IMR-90 (cell line): Measurements from ENCODE around the gene C7. TPM values are rescaled to one million over a fixed set of nuclear protein-coding genes. Genes with fewer than 3 reads are reported as not detected.

ENCODE experiments used
- ATAC-seq: fragments of 200-7000 bp; cut with Tn5 transposase; 2 replicates; pipeline ENCODE4 v1.9.1; 2020; ENCODE audit warnings: low read depth, mild to moderate bottlenecking, moderate library complexity
- BruUV-seq: library from RNA; stranded (reverse); fragments of 400-500 nt; replicated peaks from 2 replicates; lab custom pipeline; 2021; lab: Mats Ljungman, UMichigan
- CTCF ChIA-PET: fragments of 300-600 bp; formaldehyde crosslinking; extraction: SDS; loops from one replicate; lab custom pipeline; 2021; ENCODE audit warnings: antibody characterized with exemption; lab: Yijun Ruan, JAX
- POLR2A ChIA-PET: fragments of 300-600 bp; sonication (Branson Sonifier 250); formaldehyde crosslinking; loops from one replicate; lab custom pipeline; 2022; ENCODE audit warnings: antibody characterized with exemption; ENCODE audit not compliant: unreplicated experiment; lab: Charles Lee
- DNase-seq: peaks from one replicate; pipeline ENCODE4 v3.0.0; 2013
- H2AFZ ChIP-seq: replicated peaks from 2 replicates; pipeline ENCODE3; 2013; ENCODE audit warnings: low read length, mild to moderate bottlenecking; ENCODE audit not compliant: poor library complexity
- H2AK5ac ChIP-seq: 2 replicates; pipeline ENCODE4 v1.6.1; 2013; ENCODE audit warnings: low read depth, low read length, inconsistent platforms
- H2AK9ac ChIP-seq: replicated peaks from 2 replicates; pipeline ENCODE3; 2013; ENCODE audit warnings: mild to moderate bottlenecking, low read depth, low read length, moderate library complexity; ENCODE audit not compliant: poor library complexity
- H2BK120ac ChIP-seq: 2 replicates; pipeline ENCODE4 v1.6.1; 2013; ENCODE audit warnings: low read depth, low read length, inconsistent platforms
- H2BK15ac ChIP-seq: 3 replicates; pipeline ENCODE4 v1.6.1; 2013; ENCODE audit warnings: low read depth, low read length, inconsistent platforms
- H2BK20ac ChIP-seq: 2 replicates; pipeline ENCODE4 v1.6.1; 2013; ENCODE audit warnings: low read depth, mild to moderate bottlenecking, inconsistent platforms, low read length, moderate library complexity
- H2BK5ac ChIP-seq: 2 replicates; pipeline ENCODE4 v1.6.1; 2013; ENCODE audit warnings: mild to moderate bottlenecking, low read depth, low read length, inconsistent platforms; ENCODE audit not compliant: poor library complexity, severe bottlenecking
- H3K14ac ChIP-seq: replicated peaks from 2 replicates; pipeline ENCODE4 v1.6.1; 2013; ENCODE audit warnings: low read depth, low read length, inconsistent platforms
- H3K18ac ChIP-seq: 2 replicates; pipeline ENCODE4 v1.6.1; 2013; ENCODE audit warnings: low read depth, low read length, control low read depth
- H3K23ac ChIP-seq: 2 replicates; pipeline ENCODE4 v1.6.1; 2013; ENCODE audit warnings: low read depth, low read length, inconsistent platforms
- H3K27ac ChIP-seq: 2 replicates; pipeline ENCODE4 v1.5.1; 2013; ENCODE audit warnings: mild to moderate bottlenecking, control low read depth, low read length; ENCODE audit not compliant: insufficient read depth
- H3K27me3 ChIP-seq: 2 replicates; pipeline ENCODE4 v1.6.1; 2013; ENCODE audit warnings: low read length; ENCODE audit not compliant: control insufficient read depth, insufficient read depth
- H3K36me3 ChIP-seq: 2 replicates; pipeline ENCODE4 v1.6.1; 2013; ENCODE audit warnings: low read length, mixed read lengths; ENCODE audit not compliant: control insufficient read depth, insufficient read depth
- H3K4ac ChIP-seq: 2 replicates; pipeline ENCODE4 v1.6.1; 2013; ENCODE audit warnings: low read depth, low read length, inconsistent platforms
- H3K4me1 ChIP-seq: 2 replicates; pipeline ENCODE4 v1.6.1; 2013; ENCODE audit warnings: low read length, mixed read lengths; ENCODE audit not compliant: control insufficient read depth, insufficient read depth
- H3K4me2 ChIP-seq: 2 replicates; pipeline ENCODE4 v1.6.1; 2013; ENCODE audit warnings: low read depth, mild to moderate bottlenecking, control low read depth, low read length, moderate library complexity
- H3K4me3 ChIP-seq: 2 replicates; pipeline ENCODE4 v1.5.1; 2013; ENCODE audit warnings: low read depth, mild to moderate bottlenecking, control low read depth, low read length, moderate library complexity; ENCODE audit not compliant: insufficient read depth
- H3K56ac ChIP-seq: 2 replicates; pipeline ENCODE4 v1.6.1; 2013; ENCODE audit warnings: low read length, inconsistent platforms; ENCODE audit not compliant: insufficient read depth; ENCODE audit errors: extremely low read depth
- H3K79me1 ChIP-seq, 2 experiments: 2 replicates each; pipeline ENCODE4 v1.6.1; 2013; ENCODE audit warnings: low read length in 2 of 2, inconsistent platforms in 1 of 2, low read depth in 1 of 2
- H3K9ac ChIP-seq: 2 replicates; pipeline ENCODE4 v1.6.1; 2013; ENCODE audit warnings: low read depth, low read length, control low read depth
- H3K9me1 ChIP-seq: 2 replicates; pipeline ENCODE4 v1.6.1; 2013; ENCODE audit warnings: low read length, inconsistent platforms; ENCODE audit not compliant: insufficient read depth
- H3K9me3 ChIP-seq: 2 replicates; pipeline ENCODE4 v1.6.1; 2013; ENCODE audit warnings: low read length; ENCODE audit not compliant: control insufficient read depth, insufficient read depth
- H4K20me1 ChIP-seq: 2 replicates; pipeline ENCODE4 v1.6.1; 2013; ENCODE audit warnings: low read length, inconsistent platforms; ENCODE audit not compliant: insufficient read depth
- H4K5ac ChIP-seq: 2 replicates; pipeline ENCODE4 v1.6.1; 2013; ENCODE audit warnings: mild to moderate bottlenecking, low read depth, low read length, control low read depth
- H4K8ac ChIP-seq, 2 experiments: 2 replicates each; pipeline ENCODE4 v1.6.1; 2013; ENCODE audit warnings: low read depth in 2 of 2, low read length in 2 of 2, control low read depth in 1 of 2, inconsistent platforms in 1 of 2
- H4K91ac ChIP-seq: 2 replicates; pipeline ENCODE4 v1.6.1; 2013; ENCODE audit warnings: low read depth, low read length, inconsistent platforms; ENCODE audit not compliant: insufficient read depth
- CEBPB ChIP-seq: IDR thresholded peaks from 2 replicates; pipeline ENCODE4 v1.6.1; 2012; ENCODE audit warnings: low read depth, low read length, improper control_type of control experiment
- CHD1 ChIP-seq: IDR thresholded peaks from 2 replicates; pipeline ENCODE4 v1.6.1; 2012; ENCODE audit warnings: low read depth, low read length, improper control_type of control experiment
- NFE2L2 ChIP-seq: fragments of 150-350 bp; IDR thresholded peaks from 2 replicates; pipeline ENCODE4 v1.6.1; 2016; ENCODE audit warnings: low read depth, mild to moderate bottlenecking, low read length
- POLR2A ChIP-seq: IDR thresholded peaks from 2 replicates; pipeline ENCODE4 v1.6.1; 2012; ENCODE audit warnings: mild to moderate bottlenecking, low read depth, low read length
- RAD21 ChIP-seq: IDR thresholded peaks from 2 replicates; pipeline ENCODE4 v1.6.1; 2012; ENCODE audit warnings: low read length, improper control_type of control experiment
- WGBS, 2 experiments: methylation state at CpG; one replicate each; pipeline versions ENCODE4 v1.1.5 to v1.1.7; 2013; ENCODE audit warnings: missing lambda C conversion rate in 2 of 2; ENCODE audit not compliant: insufficient read length in 1 of 2; ENCODE audit errors: extremely low coverage in 2 of 2; 5-methylcytosine and 5-hydroxymethylcytosine counted together
- dilution Hi-C: fragments of 300-500 bp; cut with HindIII; formaldehyde crosslinking; loops from one replicate; pipeline ENCODE4 v1.14.3; 2018; ENCODE audit warnings: low sequenced_read_pairs; ENCODE audit not compliant: unreplicated experiment
- in situ Hi-C: fragments of 300-500 bp; cut with MboI; formaldehyde crosslinking; loops from 3 replicates; pipeline ENCODE4 v1.14.3; 2019; ENCODE audit warnings: low sequenced_read_pairs, inconsistent platforms, mixed read lengths
- intact Hi-C: fragments of 100-400 bp; cut with micrococcal nuclease; formaldehyde crosslinking; loops from 2 replicates; pipeline ENCODE4 v1.10.0; 2022
- polyA plus RNA-seq, 3 experiments: library from polyadenylated mRNA; depleted of rRNA; stranded (reverse); fragments of >200 nt; gene quantifications; 2 replicates each; pipeline ENCODE4 v1.2.3, GENCODE V29; 2012; ENCODE audit warnings: low replicate concordance in 1 of 3
- total RNA-seq: library from RNA; depleted of rRNA; stranded (reverse); fragments of >200 nt; gene quantifications from 2 replicates; pipeline ENCODE4 v1.2.3, GENCODE V29; 2012

The C7 gene
- total and polyA plus RNA-seq, 2 of the 4 experiments (the other 2 are of a cell fraction) = 0.54 to 1.8 TPM

GRCh38 chr5:40866844-40867243 is 42.5 kb upstream of the C7 start:
- POLR2A ChIA-PET = no interaction called here
- TF ChIP-seq POLR2A = no peak
- TF ChIP-seq CHD1 = no peak
- no peak for TF ChIP-seq NFE2L2
- TF ChIP-seq RAD21 = no peak
- TF ChIP-seq CEBPB = no peak

More at GRCh38 chr5:40866844-40867243, 42.5 kb upstream of the C7 start:
- Histone ChIP-seq H4K91ac (no peak overlapping the region), H3K27me3 (no peaks in the 10 kb centered on the region), H2AK9ac (no peak overlapping the region), H4K5ac (no peak overlapping the region), H2BK20ac (no peak overlapping the region), H3K14ac (no peak overlapping the region), H3K9ac (no peak overlapping the region), H3K4me1 (no peaks in the 10 kb centered on the region), H3K27ac (no peak overlapping the region), H3K79me1 (no peaks in the 10 kb centered on the region), H3K56ac (no peak overlapping the region), H2BK120ac (no peak overlapping the region), H3K36me3 (no peaks in the 10 kb centered on the region), H3K4me3 (no peak overlapping the region), H3K4me2 (no peak overlapping the region), H3K9me3 (no peaks in the 10 kb centered on the region), H4K8ac (no peak overlapping the region), H2BK5ac (no peak overlapping the region), H3K4ac (no peak overlapping the region), H2BK15ac (no peak overlapping the region), H2AFZ (no peak overlapping the region), H2AK5ac (no peak overlapping the region), H3K18ac (no peak overlapping the region), H3K9me1 (no peaks in the 10 kb centered on the region), H3K23ac (no peak overlapping the region), H4K20me1 (no peaks in the 10 kb centered on the region)
- BruUV-seq = no TSS peak
- dilution Hi-C loops (no loop called here), intact Hi-C loops (no loop called here), in situ Hi-C loops (no loop called here)
- CTCF ChIA-PET = no interaction called here
- ATAC-seq (no peak), DNase-seq (no peak)
- no CpG with 5 or more reads among the region's 5 CpGs for WGBS, 2 experiments
